HG02870 (cell line): Measurements from ENCODE around the gene CADM3.
A peak's percentile ranks its signal among the peaks of the same experiment; 100 is the strongest.

Source experiments
- ATAC-seq: cut with Tn5 transposase; IDR thresholded peaks from one replicate; pipeline ENCODE4 v1.9.1; 2021; ENCODE audit warnings: mild to moderate bottlenecking, moderate library complexity; ENCODE audit not compliant: unreplicated experiment

CADM3 gene, protein sequence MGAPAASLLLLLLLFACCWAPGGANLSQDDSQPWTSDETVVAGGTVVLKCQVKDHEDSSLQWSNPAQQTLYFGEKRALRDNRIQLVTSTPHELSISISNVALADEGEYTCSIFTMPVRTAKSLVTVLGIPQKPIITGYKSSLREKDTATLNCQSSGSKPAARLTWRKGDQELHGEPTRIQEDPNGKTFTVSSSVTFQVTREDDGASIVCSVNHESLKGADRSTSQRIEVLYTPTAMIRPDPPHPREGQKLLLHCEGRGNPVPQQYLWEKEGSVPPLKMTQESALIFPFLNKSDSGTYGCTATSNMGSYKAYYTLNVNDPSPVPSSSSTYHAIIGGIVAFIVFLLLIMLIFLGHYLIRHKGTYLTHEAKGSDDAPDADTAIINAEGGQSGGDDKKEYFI

GRCh38 chr1:159171254-159171687 is at the start of gene CADM3:
TSS of gene CADM3 (plus strand) at chr1:159171615. CDS start at chr1:159171766, 151 bp downstream.
- ATAC-seq: no peak

- peak; percentile 90 for ATAC-seq
Measured at GRCh38 chr1:159122005-159122621, 49.3 kb upstream of the CADM3 start.

- ATAC-seq: no peak
Measured at GRCh38 chr1:159123587-159123986, 47.8 kb upstream of the CADM3 start.

DNA sequence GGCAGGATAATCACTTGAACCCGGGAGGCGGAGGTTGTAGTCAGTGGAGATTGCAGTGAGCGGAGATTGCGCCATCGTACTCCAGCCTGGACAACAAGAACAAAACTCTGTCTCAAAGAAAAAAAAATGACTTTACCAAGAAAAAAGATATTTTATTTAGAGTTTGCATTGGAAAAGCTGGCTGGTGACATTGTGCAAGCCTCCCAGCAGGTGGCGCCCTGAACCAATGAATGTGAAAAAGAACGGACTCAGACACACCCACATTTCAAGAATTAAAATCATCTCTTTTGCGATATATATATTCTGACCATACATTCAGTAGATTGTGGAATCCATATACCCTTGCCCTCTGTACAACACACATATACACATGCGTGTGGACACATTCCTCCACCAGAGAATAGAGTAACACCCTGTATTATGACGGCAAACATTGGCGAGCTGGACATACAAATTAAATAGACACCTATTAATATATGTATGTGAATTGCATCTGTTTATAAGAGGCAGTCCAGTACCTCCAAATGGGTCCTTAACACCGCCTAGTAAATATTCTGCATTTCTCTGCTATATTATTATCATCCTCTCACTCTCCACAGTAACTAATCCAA is 39.0 kb upstream of the CADM3 start:
- ATAC-seq: no peak

DNA sequence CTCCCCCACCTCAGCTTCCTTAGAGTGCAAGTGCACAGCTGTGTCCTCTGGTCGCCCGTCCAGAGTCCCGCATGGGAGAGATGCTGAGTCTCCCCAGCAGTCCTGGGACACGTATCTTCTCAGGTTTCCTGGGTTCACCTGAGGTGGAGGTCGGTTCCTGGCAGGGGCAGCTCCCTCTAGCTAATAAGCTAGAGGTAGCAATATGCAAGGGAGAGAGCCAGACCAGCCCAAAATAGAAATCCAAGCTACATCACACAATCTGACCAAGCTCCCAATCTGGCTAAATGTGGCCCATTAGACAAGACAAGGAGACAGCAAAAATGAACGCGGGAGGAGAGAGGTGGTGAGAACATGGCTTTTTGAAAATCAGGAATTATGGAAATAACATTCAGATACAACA is 30.9 kb upstream of the CADM3 start:
- ATAC-seq: no peak

DNA sequence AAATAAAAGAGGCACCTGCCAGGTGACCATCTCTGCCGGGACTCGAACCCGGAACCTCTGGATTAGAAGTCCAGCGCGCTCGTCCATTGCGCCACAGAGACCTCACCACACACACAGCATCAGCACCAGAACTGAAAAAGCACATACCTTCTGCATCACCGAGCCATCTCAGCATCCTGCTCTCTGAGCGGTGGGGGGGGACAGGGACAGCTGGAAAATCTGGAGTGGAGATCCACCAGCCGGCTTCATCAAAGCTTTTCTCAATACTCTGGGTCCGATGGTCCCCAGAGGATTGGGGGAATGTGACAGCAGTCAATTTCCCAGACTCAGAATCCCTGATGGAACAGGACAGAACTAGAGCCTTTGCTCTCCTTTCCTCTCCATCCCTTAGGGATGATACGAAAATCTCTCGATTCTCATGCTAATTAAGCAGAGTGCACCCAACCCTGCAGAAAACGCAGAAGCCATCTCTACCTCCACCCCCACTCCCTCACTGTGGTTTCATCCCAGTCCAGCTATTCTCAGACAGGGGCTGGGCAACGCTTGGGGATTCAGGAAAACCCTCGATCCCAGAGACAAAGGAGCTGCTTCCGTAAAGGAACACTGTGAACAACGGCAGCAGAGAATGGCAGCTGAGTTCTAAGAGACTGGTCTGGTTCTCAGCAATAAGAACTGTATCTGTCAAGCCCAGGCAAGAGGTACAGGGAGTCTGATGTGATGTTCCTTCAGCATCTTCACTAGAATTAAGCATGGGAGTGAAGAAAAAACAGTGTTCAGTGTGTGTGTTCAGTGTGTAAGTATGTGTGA is 29.6 kb upstream of the CADM3 start:
- no peak for ATAC-seq

GRCh38 chr1:159142391-159142663 is 29.1 kb upstream of the CADM3 start:
- no peak for ATAC-seq

- no peak for ATAC-seq
Measured at GRCh38 chr1:159142726-159143510, 28.5 kb upstream of the CADM3 start.

DNA sequence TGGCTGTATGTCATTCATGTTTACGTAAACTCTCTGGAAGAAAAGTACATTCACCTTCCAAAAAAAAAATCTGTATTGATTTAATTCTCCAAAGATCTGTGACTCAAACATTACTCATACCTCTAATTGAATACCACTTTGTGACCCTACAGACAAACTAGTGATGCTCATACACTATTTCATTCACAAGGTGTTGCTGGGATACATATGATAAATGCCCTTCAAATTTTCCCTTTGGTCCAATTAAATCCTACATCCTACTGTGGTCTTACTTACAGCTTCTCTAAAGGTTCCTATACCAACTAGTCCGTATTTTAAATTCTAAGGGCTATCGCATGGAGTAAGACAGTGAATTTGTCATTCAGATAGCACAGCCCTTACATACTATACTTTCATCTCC is 26.8 kb upstream of the CADM3 start:
- no peak for ATAC-seq

DNA sequence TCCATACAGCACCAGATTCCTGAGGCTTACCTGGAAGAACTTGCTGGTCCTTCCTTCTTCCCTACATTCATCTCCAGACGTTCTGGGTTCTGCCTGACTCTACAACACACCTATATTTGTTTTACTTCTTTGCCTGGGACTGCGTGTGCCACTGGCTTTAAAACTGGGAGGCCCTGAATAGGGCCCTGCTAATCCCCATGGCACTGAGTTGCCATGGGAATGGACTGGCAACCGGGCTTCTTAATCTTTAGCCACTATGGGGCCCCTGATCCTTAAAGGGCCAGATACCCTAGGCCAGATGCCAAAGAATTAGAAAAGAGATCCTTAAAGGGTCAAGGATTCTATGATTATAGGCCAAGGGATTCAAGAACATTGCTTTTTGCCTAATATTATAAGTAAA is 24.4 kb upstream of the CADM3 start:
- no peak for ATAC-seq

DNA sequence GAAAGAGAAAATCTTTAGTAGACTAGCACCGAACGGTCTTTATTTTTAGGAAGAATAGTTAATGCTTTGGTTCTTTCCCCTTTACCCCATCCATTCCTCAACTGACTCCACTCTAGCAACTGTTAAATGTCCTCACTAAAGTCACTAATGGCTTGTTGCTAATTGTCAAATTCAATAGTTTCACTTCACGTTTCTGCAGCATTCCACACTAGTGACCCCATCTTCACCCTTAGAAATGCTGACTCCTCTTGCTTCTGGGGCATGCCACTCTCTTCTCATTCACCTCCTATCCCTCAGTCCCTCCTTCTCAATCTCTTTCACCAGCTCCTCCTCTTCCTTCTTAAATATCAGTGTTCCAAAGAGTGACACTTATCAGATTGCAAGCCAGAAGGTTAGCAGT is 19.4 kb upstream of the CADM3 start:
- ATAC-seq: no peak

DNA sequence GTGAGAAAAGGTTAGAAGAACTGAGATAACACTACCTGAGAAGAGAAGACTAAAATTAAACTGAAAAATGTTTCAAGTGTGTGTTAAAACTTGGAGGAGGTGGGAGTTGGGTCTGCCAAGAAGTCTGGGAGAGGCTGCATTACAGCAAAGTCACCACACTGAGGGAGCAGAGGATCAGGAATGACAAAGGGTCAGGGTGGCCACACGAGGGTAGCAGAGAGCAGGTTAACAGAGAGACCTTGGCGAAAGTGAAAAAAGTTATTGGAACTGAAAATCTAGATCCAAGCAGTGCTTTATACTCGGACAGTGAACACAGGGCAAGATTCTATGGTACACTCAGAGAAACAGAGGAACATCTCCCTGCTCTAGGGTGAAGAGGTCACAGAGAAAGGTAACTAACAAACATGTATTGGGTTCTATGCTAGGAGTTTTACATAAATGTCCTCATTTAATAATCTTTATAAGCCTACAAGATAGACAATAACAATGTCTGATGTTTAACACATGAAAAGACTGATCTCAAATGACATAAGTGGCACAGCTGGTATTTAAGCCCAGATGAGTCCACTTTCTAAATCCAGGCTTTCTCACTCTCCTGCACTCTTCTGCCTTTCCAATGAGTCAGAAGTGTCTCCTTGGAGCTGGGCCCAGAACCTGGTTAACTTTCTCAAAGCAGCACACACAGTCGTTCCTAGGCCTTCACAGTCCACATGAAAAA is 10.3 kb upstream of the CADM3 start:
- peak; percentile 96 for ATAC-seq

DNA sequence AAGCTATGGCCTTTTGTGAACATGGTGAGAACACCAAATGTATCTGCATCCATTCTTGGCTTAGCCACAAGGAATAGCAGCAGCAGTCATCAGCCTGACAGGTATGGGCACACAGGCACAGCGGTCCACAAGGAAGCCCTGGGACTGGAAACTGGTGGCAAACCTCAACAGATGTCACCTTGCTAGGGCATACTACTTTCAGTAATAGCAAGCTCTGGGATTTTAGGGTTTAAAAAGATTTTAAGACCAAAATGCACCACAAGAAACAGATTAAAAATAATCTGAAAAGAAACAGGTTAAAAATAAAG is 9.7 kb upstream of the CADM3 start:
- no peak for ATAC-seq

DNA sequence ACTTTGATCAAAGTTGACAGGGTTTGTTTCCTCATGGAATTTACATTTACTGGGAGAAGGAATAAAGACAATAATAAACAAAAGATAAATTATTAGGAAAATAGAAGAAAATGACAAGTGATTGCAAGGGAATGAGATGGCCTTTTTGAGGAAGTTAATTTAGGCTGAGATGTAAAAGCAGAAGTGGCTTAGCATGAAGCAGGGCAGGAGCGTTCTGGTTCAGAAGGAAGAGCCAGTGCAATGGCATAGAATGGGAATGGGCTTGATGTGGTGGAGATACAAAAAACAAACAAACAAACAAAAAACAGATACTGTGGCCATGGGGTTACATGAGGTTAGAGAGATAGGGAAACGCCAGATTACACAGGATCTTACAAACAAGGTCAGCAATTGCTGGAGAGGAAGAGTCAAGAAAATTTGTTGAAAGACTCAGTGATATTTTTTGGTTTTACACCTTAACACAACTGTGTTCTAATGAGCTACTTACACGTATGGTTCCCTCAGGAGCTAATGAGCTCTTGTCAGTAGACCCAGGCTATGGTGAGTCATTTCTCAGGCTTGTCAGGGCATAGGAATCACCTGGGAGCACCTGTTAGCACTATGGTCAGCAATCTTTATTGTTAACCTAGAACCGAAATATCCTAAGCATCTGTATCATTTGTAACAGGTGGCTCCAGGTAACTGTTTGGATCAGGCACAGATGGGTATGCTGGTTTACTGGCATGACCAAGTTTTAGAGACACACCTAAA is 8.7 kb upstream of the CADM3 start:
- no peak for ATAC-seq

GRCh38 chr1:159163614-159164228 is 7.7 kb upstream of the CADM3 start:
- ATAC-seq: no peak

- ATAC-seq: no peak
Measured at GRCh38 chr1:159168043-159168442, 3.4 kb upstream of the CADM3 start.

GRCh38 chr1:159170639-159171038 is 776 bp upstream of the CADM3 start:
- no peak for ATAC-seq

DNA sequence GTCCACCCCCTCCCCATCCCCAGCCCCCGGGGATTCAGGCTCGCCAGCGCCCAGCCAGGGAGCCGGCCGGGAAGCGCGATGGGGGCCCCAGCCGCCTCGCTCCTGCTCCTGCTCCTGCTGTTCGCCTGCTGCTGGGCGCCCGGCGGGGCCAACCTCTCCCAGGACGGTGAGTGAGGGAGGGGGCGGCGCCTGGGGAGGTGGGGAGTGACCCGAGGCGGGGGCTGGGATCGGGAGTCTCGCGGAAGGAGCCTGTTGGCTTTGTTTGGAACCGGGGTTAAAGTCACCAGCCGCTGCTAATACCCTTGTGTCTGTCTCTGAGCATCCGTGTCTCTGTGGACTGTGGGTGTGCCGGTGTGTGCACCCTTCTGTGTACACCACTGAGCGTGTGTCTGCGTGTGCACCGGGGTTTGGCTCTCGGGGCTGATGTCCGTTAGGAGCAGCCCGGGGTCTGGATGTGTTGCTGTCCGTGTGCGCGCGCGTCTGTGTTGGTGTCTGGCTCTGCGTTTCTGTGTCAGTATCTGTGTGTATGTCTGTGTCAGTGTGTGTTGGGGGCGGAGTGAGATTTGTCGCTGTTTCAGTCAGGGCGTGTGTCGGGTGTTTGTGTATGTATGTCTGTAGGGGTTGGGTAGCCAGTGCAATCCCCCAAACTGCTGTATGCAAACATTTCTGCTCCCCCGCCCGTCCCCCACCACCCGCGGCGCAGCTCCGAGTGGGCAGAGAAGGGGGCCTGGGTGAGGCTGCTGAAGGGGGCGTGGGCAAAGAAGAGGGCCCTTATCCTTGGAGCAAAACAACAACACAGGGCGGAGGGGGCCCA is 480 bp downstream of the CADM3 start:
- ATAC-seq: no peak
